ENCODE measurements around the gene MCAM.

GRCh38 chr11:119332111-119332765 is 15.3 kb upstream of the MCAM start:
- TF ChIP-seq POLR2A (IDR thresholded peaks at IDR 0.05; ENCODE audit: low read length) (no peak), GATA1 (IDR thresholded peaks at IDR 0.05; ENCODE audit: low read depth, low read length) (no peak)

Data from erythroblast (primary cell).